AG10803 (cell line): ENCODE results near the gene SH3BP4.

Experiments used
- DNase-seq: peaks from one replicate; pipeline ENCODE4 v3.0.0; 2010; ENCODE audit warnings: low read depth
- H3K4me3 ChIP-seq: 2 replicates; pipeline ENCODE4 v1.5.1; 2011; ENCODE audit warnings: mild to moderate bottlenecking, low read length, control low read depth
- TF ChIP-seq, protein P1 (sequence below): conservative IDR thresholded peaks from 2 replicates; pipeline ENCODE4 v1.5.1; 2011; ENCODE audit warnings: mild to moderate bottlenecking, low read length, control low read depth, inconsistent platforms

SH3BP4 gene

DNA sequence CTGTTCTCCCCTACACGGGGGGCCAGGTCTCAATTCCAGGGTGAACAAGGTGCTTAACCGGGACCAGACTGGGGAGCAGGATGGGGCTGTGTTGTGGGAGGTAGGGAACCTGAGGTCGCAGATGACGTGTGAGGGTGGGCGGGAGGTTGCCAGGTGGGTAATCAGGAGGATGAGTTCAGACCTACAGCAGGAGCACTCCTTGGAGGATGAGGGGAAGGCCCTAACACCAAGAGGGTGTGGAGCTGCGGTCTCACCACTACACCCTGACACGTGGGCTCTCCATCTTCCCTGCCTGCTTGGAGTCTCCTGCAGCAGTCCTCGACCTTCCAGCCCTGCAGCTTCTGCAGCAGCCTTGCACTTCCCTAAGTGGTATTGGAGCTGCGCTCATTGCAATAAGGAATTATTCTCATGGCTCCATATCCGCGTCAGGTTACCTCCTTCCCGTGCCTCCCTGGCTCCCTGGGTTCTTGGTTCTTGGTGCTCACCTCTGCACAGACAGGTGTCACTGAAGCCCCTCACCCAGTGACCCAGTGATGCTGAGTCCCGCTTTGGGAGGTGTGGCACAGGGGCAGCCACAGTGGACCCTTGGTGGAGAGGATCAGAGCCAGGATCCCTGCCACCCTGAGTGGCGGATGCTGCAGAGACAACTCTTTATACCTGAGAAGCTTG lies 15.5 kb downstream of the SH3BP4 start:
- DNase-seq, result no peak
- TF ChIP-seq, protein P1, sequence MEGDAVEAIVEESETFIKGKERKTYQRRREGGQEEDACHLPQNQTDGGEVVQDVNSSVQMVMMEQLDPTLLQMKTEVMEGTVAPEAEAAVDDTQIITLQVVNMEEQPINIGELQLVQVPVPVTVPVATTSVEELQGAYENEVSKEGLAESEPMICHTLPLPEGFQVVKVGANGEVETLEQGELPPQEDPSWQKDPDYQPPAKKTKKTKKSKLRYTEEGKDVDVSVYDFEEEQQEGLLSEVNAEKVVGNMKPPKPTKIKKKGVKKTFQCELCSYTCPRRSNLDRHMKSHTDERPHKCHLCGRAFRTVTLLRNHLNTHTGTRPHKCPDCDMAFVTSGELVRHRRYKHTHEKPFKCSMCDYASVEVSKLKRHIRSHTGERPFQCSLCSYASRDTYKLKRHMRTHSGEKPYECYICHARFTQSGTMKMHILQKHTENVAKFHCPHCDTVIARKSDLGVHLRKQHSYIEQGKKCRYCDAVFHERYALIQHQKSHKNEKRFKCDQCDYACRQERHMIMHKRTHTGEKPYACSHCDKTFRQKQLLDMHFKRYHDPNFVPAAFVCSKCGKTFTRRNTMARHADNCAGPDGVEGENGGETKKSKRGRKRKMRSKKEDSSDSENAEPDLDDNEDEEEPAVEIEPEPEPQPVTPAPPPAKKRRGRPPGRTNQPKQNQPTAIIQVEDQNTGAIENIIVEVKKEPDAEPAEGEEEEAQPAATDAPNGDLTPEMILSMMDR, result no peak

GRCh38 chr2:234967870-234968208 lies 16.0 kb downstream of the SH3BP4 start:
- TF ChIP-seq, protein P1, result no peak
- DNase-seq, result no peak
- H3K4me3 ChIP-seq, result no peak overlapping the region

More for the DNA sequence above, 15.5 kb downstream of the SH3BP4 start:
- no peak overlapping the region for H3K4me3 ChIP-seq

- peak overlapping the region; percentile 15; the same call in 1 of the 2 replicates for H3K4me3 ChIP-seq
- DNase-seq, result peak; percentile 55
- TF ChIP-seq, protein P1, result no peak
Measured at GRCh38 chr2:234968631-234969305, 17.0 kb downstream of the SH3BP4 start.

- peak overlapping the region; percentile 15; the same call in 1 of the 2 replicates for H3K4me3 ChIP-seq
- TF ChIP-seq, protein P1, result no peak
- no peak for DNase-seq
Measured at GRCh38 chr2:234969306-234970098, 17.7 kb downstream of the SH3BP4 start.

DNA sequence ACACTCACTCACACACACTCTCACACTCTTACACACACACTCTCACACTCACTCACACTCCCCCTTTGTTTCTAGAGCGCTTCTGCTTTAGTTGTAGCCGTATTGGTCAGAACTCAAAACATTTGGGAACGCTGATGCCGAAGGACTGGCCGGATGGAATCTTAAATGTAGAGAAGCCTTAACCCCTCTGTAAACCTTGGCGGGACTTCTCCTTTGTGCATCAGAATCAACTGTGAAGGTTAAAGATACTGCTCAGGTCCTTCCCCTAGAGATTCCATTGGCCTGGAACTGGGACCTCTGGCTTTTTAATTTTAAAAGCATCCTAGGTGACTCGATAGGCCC lies 18.3 kb downstream of the SH3BP4 start:
- H3K4me3 ChIP-seq, result no peak overlapping the region
- TF ChIP-seq, protein P1, result no peak
- DNase-seq, result no peak

GRCh38 chr2:234970477-234970882 lies 18.7 kb downstream of the SH3BP4 start:
- DNase-seq, result no peak
- TF ChIP-seq, protein P1, result no peak
- H3K4me3 ChIP-seq, result no peak overlapping the region
